HG03520 (cell line): Measurements from ENCODE around the gene VTA1.
"Not testable (repeated sequence)": the region's sequence is repeated elsewhere in the genome, so short reads cannot be mapped to it uniquely, and the experiment has no call there.

Experiments
- ATAC-seq: cut with Tn5 transposase; IDR thresholded peaks from one replicate; pipeline ENCODE4 v1.9.1; 2021; ENCODE audit warnings: mild to moderate bottlenecking, moderate library complexity; ENCODE audit not compliant: unreplicated experiment

Gene VTA1

GRCh38 chr6:142146828-142147662, at the start of gene VTA1, which contains the start of gene NMBR:
Gene VTA1 (plus strand): TSS chr6:142147263. CDS start chr6:142147288, 25 bp downstream.
Gene NMBR (minus strand): TSS chr6:142147122. CDS start chr6:142088658, 58,464 bp downstream.
- ATAC-seq = peak; percentile 100

GRCh38 chr6:142104820-142105219, 42.2 kb upstream of the VTA1 start:
- not testable (repeated sequence) for ATAC-seq

GRCh38 chr6:142110820-142111219, 36.2 kb upstream of the VTA1 start:
- not testable (repeated sequence) for ATAC-seq

- peak; percentile 46 for ATAC-seq
Measured at GRCh38 chr6:142112451-142113061, 34.5 kb upstream of the VTA1 start.

GRCh38 chr6:142117366-142117765, 29.7 kb upstream of the VTA1 start:
- ATAC-seq = no peak

- ATAC-seq = no peak
Measured at GRCh38 chr6:142118328-142118727, 28.7 kb upstream of the VTA1 start.

GRCh38 chr6:142118925-142119324, 28.1 kb upstream of the VTA1 start:
- no peak for ATAC-seq

GRCh38 chr6:142121342-142121741, 25.7 kb upstream of the VTA1 start:
- ATAC-seq = no peak

- ATAC-seq = no peak
Measured at GRCh38 chr6:142130814-142131213, 16.2 kb upstream of the VTA1 start.

- ATAC-seq = no peak
Measured at GRCh38 chr6:142132625-142133024, 14.4 kb upstream of the VTA1 start, which contains the start of gene GJE1. Gene GJE1 (plus strand): TSS chr6:142132925. CDS start chr6:142133159, 234 bp downstream.

GRCh38 chr6:142138876-142139275, 8.2 kb upstream of the VTA1 start:
- ATAC-seq = no peak

GRCh38 chr6:142141531-142141930, 5.5 kb upstream of the VTA1 start:
- not testable (repeated sequence) for ATAC-seq

GRCh38 chr6:142152746-142153145, 5.7 kb downstream of the VTA1 start:
- no peak for ATAC-seq

- no peak for ATAC-seq
Measured at GRCh38 chr6:142153196-142153595, 6.1 kb downstream of the VTA1 start.

- no peak for ATAC-seq
Measured at GRCh38 chr6:142154336-142154735, 7.3 kb downstream of the VTA1 start.

GRCh38 chr6:142155091-142155490, 8.0 kb downstream of the VTA1 start:
- ATAC-seq = no peak

- no peak for ATAC-seq
Measured at GRCh38 chr6:142155895-142156757, 9.1 kb downstream of the VTA1 start.

- ATAC-seq = not testable (repeated sequence)
Measured at GRCh38 chr6:142156758-142157068, 9.7 kb downstream of the VTA1 start.

GRCh38 chr6:142162780-142163179, 15.7 kb downstream of the VTA1 start:
- no peak for ATAC-seq

GRCh38 chr6:142165227-142165626, 18.2 kb downstream of the VTA1 start:
- no peak for ATAC-seq

GRCh38 chr6:142167071-142167470, 20.0 kb downstream of the VTA1 start:
- no peak for ATAC-seq
